Measurements from ENCODE around the gene TRIM63.
A peak's percentile ranks its signal among the peaks of the same experiment; 100 is the strongest.

Gene TRIM63

DNA sequence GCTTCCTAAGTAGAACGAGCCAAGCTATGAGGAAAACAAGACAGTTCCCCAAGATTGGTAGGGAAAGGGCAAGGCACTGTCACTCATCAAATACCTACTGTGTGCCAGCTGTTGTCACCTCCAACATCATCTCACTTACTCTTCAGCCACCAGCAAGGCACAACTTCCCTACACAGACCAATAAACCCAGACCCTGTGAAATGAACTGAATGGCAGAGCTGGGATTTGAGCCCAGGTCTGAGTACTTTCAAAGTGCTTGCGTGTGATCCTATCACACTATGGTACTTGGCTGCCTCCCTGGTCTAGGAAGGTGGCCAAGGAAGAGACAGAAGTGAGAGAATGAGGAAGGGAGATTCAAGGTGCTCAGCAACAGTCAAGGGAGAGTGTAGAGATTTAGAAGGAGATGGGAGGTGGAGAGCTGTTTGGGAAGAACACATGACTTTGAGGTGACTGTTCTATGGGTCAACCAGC is 16.7 kb upstream of the TRIM63 start:
- peak; percentile 6 for DNase-seq

DNA sequence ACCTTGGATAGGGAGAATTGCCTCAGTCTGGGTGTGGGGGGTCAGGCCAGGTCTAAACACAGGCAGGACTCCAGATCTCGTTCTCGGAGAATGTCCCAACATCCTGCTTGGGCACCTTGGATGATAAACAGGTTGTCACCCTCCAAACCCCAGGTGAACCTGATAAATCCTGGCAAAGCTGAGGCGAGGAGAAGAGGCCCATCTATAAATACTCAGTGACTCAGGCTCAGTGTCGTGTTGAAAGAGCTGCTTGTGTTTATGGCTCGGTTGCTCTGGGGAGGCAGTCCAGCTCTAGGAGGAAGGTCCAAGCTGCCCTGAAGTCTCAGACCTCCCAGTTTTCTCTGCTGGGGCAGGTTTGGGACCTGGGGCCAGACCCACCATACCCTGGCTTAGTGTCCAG is 15.8 kb upstream of the TRIM63 start:
- DNase-seq: no peak

DNA sequence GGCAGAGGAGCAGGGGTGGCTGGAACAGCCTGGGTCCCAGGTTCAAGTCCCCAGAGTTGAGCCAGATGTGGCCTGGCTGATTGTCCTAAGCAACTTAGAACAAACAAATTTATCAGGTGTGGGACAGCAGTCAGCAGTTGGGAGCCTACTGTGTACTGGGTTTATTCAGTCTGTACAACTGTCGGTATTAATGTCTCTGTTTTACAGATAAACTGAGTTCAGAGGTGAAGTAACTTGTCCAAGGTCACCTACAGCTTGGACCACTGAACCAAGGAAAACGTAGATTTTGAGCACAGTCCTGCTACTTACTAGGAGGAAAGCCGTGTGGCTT is 14.6 kb upstream of the TRIM63 start:
- DNase-seq: no peak

DNA sequence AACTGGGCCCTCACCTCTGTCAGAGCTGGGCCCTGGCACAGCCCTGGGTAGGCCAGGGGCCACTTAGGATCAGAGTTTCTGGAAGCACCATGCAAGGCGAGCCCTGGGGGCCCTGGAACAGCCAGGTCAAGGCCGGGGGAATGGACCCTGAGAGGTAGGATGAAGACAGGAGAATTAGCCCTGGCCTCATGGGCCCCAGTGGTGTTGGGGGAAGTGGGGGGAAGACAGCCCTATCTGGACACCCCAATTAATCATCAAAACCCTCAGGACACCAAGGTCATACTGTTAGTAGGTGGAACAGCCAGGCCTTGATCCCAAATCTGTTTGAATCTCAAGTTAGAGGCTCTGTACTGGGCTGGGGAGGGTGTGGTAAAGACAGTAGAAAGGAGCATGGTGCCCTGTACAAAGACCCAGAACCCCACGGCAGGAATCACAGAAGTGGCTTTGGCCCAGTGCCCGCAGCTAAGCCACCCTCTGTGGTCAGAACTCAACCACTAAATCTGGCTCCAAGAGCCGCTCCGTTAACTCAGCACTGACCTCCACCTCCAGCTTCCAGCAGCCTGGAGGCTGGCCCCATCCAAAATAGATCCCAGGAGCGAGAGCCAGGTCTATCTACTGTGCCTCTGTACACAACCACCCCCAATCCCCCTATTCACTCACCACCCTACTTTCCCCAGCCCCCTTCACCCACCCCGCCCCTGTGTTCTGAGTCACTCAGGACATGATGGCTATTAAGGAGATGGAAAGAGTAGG is 14.0 kb upstream of the TRIM63 start:
- peak; percentile 12 for DNase-seq

DNA sequence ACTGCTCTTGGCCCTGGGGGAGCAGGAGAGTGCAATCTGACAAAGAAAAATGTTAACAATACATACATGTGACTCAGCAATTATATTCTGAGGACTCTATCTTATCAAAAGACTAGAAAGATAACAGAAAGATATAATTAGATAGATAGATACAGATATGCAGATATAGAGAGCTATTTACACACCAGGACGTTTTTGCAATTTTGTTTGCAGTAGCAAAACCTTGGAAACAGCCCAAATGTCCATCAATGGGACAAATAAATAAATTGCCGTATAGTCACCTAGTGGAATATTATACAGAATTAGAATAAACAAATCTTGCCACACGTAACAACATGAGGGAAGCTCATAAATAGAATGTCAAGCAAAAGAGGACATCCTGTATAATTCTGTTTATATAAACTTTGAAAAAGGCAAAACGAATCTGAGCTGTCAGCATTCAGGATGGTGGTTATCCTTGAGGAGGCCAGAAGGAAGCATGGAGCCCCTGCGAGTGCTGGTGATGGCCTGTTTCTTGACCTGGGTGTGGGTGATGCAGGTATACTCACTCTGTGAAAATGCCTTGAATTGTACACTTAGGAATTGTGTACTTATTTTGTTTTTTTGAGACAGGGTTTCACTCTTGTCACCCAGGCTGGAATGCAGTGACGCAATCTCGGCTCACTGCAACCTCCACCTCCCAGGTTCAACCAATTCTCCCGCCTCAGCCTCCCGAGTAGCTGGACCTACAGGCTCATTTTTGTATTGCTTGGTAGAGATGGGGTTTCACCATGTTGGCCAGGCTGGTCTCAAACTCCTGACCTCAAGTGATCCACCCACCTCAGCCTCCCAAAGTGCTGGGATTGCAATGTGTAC is 12.8 kb upstream of the TRIM63 start:
- no peak for DNase-seq

DNA sequence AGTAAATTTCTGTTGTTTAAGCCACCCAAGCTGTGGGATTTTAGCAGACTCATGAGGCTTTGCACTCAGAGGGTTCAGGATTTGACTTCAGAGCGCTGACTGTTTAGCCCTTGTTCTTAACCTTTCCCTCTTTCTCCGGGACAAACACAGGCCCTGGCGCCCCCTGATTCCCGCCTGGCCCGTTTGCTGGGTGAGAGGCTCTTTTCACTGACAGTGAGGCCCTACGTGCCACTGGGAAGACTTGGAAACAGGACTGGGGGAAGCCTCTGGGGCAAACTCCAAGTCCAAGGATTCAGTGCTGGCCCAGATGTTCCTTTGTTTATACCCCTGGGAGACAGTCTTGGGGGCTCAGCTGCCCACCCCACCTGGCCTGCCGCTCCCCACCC is 11.7 kb upstream of the TRIM63 start:
- no peak for DNase-seq

DNA sequence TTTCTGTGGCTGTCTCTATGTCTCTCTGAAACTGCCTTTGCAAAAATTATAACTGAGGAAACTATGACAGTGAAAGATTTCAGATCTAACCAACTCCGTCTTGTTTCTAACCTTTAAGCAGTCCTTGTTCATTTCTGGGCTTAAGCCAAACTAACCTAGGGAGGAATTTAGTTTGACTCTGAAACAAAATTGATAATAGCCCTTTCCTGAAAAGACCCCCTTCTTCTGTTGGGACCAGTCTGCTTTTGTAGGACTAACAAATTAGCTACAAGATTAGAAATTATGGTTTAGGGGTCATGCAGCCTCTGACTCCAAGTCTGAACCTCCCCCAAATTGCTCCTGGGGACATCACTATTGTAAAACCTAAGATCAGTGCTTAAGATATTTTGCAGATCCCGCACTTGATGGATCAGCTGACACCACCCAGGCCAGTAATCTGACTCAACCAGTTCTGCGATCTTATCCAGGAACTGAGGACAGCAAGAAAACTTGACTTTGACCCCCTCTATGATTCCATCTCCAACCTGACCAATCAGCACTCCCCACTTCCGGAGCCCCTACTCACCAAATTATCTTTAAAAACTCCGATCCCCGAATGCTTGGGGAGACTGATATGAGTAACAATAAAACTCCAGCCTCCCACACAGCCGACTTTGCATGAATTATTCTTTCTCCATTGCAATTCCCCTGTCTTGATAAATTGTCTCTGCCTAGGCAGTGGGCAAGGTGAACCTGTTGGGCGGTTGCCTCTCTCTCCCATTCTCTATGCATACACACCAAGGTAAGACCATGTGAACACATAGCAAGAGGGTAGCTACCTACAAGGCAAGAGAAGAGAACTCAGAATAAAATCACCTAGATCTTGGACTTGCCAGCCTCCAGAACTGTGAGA is 11.1 kb upstream of the TRIM63 start:
- DNase-seq: no peak

DNA sequence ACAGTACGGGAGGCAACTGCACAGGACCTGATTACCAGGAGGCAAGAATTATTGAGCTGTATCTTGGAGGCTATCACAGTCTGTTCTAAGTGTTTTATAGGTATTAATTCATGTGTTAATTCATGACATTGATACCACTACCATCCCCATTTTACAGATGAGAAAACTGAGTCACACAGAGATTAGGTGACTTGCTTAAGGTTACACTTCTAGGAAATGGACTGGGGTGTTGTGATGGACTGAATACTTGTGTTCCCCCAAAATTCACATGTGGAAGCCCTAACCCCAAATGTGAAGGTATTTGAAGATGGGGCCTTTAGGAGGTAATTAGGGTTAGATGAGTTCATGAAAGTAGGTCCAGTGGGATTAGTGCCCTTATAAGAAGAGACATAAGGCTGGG is 10.1 kb upstream of the TRIM63 start:
- no peak for DNase-seq

DNA sequence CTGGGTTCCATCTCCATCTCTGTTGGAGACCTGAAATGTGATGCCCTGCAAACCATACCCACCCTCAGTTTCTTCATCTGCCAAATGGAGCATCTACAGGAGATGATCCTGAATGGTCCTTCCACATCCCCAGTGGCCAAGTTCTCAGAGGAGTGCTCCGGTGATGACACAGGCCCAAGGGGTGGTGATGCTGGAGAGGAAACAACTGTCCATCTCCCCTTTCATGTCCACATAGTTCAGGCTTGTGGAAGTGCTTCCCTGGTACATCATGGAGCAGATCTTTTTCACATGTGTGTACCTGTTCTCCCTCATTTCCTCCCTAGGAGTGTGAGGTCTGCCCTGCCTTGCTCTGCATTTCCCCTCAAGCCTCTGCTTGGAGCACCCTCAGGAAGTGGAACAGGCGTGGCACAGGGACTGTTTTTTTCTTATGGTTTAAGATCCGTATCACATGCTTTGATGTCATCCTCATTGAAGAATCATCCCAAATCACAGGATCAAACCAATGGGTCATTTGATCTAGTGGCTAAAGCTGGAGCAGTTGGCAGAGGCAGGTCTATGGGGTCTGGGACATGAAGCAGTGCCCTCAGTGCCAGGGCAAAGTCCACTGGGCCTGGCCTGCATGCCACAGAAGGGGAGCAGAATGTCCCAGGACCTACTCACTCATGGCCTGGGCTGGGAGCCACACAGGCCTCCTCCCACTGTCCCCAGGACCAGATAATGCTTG is 8.2 kb upstream of the TRIM63 start:
- no peak for DNase-seq

DNA sequence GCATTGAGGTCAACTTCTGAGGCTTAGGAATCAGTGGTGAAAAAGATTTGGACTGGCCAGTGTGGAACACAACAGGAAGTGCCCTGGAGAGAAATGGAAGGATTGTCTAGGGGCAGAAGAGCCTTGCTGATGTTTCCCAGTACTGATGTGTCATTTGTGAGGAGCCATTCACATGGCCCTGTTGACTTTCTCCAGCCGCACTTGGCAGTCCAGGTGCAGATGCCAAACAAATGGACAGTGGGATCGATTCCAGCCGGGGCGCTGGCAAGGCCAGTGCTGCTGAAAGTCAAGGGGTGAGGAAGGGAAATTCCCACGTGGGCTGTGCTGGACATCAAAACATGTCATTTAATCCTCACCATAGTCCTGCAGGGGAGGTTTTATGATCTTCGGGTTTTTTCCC is 4.9 kb upstream of the TRIM63 start:
- no peak for DNase-seq

DNA sequence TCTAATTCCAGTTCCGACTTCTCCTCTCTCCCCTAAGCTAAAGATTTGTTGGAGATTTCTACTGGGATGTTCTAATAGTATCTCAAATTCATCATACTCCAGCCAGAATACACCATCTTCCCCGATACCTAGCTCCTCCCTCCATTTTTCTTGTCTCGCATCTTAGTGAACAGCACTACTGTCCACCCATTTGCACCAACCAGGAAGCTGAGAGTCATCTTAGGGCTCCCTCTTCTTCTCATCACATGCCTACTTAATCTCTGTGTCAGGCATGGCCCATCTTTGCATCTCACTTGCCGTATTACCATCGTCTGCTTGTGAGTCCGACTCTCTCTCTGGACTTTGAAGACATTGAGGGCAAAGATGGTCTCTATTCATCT is 3.5 kb upstream of the TRIM63 start:
- no peak for DNase-seq

DNA sequence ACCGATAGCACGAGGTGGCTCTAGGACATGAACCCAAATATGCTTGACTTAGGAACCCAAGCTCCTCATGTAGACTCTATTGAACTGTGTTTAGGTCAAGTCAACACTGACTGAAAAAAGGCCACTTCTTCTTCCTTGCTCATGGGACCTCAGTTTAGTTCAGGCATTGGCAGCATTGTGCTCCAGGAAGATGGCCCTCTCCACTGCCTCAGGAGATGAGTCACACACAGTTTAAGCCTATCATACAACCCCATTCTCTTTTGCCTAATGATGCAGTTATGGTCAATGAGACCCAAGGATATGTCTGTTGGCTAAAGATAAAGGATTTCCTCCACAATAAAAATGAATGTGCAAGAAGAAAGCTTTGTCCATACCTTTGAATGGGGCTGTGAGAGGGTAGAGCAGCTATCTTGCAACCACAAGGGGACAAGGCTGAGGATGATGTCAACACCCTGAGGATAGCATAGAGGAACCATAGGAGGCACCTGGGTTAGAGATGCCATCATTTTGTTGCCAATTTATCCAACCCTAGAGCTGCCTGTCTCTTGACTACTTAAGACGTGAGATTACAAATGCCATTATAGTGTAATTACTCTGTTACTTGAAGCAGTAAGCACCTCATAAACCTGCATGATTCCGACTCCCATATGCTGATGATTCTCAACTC is 3.0 kb upstream of the TRIM63 start:
- DNase-seq: no peak

DNA sequence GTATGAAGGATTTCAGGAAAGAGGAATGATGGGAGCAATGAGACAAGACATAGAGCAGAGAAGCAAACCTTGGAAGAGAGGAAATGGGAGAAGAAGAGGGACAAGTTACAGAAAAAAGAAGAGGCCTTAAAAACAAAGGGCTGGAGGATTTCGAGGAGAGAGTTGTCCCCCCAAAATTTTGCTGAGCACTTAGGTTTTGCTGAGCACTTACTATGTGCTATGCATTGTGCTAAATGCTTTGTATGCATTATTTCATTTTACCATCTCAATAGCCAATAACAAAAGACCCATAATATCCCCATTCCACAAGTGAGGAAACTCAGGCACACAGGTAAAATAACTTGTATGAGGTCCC is 2.5 kb upstream of the TRIM63 start:
- DNase-seq: no peak

DNA sequence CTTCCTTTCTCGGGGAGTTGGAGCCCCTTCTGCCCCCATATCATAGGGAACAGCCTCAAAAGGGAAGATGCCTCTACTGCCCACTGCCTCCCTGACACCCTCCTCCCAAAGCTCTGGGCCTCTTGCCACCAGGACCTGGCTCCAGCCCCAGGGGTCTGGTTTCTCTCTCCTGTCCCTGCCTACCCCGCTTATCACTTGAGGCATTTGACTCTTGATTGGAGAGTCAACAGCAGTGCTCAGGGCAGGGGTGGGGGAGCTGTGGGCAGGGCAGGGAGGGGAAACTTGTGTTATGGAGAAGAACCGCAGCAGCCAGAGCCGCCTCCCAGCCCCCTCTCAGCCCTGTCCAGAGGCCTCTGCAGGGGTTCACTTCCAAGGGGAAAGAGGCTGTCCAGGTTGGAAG is 573 bp downstream of the TRIM63 start:
- no peak for DNase-seq

DNA sequence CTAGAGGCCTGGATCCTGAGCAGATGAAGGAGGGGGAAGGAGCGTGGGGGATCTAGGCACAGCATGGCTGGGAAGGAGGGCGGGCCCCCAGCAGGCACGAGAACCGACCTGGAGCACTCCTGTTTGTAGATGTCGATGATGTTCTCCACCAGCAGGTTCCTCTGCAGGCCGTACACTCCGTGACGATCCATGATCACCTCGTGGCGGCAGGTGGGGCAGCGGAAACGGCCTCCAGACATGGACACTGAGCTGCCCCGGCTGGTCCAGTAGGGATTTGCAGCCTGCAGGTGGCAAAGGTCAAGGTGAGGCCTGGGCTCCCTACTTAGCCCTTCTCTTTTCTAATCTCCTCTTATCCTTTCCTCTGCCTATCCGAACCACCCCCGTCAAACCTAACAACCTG is 1.3 kb downstream of the TRIM63 start:
- DNase-seq: no peak

DNA sequence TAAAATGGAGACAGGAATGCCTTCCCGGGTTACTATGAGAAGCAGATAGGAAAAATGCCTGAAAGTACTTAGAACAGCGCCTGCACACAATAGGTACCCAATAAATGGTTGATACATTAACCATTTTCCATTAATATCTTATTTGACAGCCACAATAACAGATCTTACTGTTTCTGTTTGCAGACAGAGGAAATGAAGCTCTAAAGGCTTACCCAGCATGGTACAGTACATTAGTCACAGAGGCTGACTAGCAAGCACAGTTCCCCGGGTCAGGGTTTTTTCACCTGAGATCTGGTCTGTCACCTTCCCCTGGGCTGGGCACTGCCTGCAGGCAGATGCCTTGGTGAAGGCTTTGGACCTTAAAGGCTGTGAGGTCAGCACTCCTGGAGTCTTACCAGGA is 2.9 kb downstream of the TRIM63 start:
- no peak for DNase-seq

DNA sequence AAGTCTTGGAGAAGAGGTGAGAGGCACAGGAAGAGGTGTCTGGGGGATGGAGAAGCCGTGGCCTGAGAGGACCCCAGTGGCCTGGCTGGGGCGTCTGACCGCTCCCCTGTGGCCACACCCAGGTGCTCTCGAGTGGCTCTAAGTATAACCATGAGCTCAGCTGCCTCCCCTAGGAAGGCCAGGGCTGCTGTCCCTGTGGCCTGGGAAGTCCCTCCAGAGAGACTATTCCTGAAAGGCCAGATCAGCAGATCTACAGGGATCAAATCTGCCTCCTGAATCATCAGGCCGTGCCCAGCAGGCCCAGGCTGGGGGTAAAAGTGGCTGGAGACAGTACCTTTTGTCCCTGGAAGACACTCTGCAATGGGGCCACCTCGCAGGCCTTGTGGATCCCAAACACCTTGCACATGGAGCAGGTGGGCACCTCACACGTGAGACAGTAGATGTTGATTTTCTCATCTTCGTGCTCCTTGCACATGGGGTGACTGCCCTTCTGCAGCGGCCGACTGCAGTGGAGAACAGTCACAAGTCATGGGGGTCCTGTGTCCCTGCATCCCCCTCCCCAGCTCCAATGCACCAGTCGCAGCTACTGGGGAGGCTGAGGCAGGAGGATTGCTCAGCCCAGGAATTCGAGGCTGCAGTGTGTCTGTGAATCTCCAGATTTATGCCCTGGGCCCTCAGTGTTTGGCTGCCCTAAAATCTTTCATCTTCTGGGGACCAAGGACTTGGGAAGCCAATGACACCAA is 6.4 kb downstream of the TRIM63 start:
- no peak for DNase-seq

DNA sequence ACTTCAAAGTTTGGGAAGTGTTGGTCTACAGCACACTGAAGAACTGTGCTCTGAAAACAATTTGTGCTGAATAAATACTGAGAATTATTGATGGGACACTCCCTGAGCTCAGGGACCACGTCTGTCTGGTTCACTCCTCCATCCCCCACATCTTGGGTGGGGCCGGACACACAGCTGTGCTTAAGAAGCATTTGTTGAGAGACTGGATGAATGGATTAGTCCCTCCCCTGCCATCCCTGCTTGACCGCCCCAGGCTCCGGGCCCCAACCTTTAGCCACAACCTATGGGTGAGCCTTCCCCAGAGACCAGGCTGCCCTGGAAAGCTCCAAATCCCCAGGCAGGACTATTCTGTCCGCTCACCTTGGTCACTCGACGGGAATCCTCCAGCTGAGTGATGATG is 7.5 kb downstream of the TRIM63 start:
- DNase-seq: no peak

DNA sequence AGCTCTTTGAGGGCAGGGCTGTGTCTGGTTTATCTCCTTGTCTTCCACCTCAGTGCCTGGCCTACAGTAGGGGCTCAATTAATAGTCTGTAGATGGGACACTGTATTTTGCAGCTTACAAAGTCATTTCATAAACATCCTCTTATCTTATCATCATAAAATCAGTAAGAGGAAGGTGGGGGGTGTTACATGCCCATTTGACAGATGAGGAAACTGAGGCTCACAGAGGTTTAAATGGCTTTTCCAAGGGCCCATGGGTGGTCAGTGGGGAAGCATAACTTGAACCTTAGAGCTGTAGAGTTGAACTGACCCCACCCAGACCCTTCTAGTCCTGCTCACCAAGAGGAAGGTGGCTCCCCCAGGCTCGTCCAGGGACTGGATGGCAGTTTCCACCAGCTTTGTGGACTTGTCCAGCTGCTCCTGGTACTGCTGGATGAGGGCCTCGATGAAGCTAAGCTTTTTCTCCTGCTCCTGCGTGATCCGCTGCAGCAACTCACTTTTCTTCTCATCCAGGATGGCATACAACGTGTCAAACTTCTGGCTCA is 9.3 kb downstream of the TRIM63 start:
- DNase-seq: no peak

DNA sequence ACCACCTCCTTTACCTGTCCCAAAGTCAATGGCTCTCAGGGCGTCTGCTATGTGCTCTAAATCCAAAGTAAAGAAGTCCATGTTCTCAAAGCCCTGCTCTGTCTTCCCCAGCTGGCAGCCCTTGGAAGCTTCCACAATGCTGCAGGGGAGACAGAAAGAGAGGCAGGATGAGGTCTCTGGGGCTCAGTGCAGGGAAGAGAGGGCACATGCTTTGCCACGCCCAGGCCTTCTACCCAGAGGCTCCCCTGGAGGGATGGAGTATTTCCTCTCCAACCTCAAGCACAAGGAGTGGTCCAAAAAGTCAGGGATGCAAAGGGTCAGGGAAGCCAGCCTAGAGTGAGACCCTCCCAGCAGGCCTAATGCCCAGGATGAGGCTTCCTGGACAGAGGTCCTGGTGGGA is 10.2 kb downstream of the TRIM63 start:
- no peak for DNase-seq

DNA sequence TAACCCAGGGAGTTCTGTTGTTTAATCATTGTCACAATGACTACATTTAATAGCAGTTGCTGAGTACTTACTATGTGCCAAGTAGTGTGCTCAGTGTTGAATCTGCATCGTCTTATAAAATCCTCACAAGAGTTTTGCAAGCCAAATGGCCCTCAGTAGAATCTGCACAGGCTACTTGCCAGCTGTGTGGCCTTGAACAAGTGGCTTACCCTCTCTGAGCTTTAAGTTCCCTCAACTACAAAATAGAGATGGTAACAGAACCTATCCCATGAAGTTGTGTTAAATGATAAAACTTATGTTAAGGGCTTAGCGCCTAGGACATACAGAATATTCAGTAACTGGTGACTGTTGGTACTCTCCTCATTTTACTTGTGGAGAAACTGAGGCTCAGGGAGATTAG is 12.4 kb downstream of the TRIM63 start:
- no peak for DNase-seq
